Nephron progenitor cell (in vitro differentiated cells): ENCODE results near the gene ARL14.

Experiments
- DNase-seq: peaks from one replicate; pipeline ENCODE4 v3.0.0; 2021
- H3K27ac Mint-ChIP-seq: 2 replicates; pipeline ENCODE4 v1.8.0; 2021; ENCODE audit warnings: mild to moderate bottlenecking, moderate library complexity, mixed read lengths
- H3K27me3 Mint-ChIP-seq: 2 replicates; pipeline ENCODE4 v1.8.0; 2021; ENCODE audit warnings: mild to moderate bottlenecking, low read depth, mixed read lengths; ENCODE audit not compliant: poor library complexity
- H3K36me3 Mint-ChIP-seq: 2 replicates; pipeline ENCODE4 v1.8.0; 2021; ENCODE audit warnings: low read depth, mixed read lengths
- H3K4me1 Mint-ChIP-seq: 2 replicates; pipeline ENCODE4 v1.8.0; 2021; ENCODE audit warnings: mixed read lengths
- H3K4me3 Mint-ChIP-seq: 2 replicates; pipeline ENCODE4 v1.8.0; 2021; ENCODE audit warnings: mild to moderate bottlenecking, moderate library complexity, mixed read lengths
- H3K9me3 Mint-ChIP-seq: 2 replicates; pipeline ENCODE4 v1.8.0; 2021; ENCODE audit warnings: mild to moderate bottlenecking, moderate library complexity, mixed read lengths
- TF ChIP-seq, protein P1 (sequence below): fragments of 200-600 bp; sonication (generic); IDR thresholded peaks from 2 replicates; pipeline ENCODE4 v1.5.0; 2021; ENCODE audit warnings: antibody characterized with exemption

The ARL14 gene

DNA sequence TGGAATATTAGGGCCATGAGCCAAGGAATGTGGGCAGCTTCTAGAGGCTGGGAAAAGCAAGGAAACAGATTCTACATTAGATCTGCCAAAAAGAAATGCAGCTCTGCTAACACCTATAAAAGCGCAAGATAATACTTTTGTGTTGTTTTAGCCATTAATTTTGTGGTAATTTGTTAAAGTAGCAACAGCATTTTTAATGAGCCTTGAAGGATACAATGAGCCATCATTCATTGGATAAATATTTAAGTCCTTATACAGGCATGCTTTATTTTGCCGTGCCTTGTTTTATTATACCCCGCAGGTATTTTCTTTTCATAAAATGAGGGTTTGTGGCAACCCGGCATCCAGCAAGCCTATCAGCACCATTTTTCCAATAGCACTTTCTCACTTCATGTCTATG lies 15.0 kb downstream of the ARL14 start:
- H3K4me3 Mint-ChIP-seq: no peak overlapping the region
- no peak for DNase-seq
- H3K4me1 Mint-ChIP-seq: peaks cover 4% of the 10 kb centered on the region
- TF ChIP-seq, protein P1, sequence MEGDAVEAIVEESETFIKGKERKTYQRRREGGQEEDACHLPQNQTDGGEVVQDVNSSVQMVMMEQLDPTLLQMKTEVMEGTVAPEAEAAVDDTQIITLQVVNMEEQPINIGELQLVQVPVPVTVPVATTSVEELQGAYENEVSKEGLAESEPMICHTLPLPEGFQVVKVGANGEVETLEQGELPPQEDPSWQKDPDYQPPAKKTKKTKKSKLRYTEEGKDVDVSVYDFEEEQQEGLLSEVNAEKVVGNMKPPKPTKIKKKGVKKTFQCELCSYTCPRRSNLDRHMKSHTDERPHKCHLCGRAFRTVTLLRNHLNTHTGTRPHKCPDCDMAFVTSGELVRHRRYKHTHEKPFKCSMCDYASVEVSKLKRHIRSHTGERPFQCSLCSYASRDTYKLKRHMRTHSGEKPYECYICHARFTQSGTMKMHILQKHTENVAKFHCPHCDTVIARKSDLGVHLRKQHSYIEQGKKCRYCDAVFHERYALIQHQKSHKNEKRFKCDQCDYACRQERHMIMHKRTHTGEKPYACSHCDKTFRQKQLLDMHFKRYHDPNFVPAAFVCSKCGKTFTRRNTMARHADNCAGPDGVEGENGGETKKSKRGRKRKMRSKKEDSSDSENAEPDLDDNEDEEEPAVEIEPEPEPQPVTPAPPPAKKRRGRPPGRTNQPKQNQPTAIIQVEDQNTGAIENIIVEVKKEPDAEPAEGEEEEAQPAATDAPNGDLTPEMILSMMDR: no peak
- H3K9me3 Mint-ChIP-seq: no peaks in the 10 kb centered on the region
- H3K27me3 Mint-ChIP-seq: no peaks in the 10 kb centered on the region
- H3K27ac Mint-ChIP-seq: no peak overlapping the region
- no peaks in the 10 kb centered on the region for H3K36me3 Mint-ChIP-seq

DNA sequence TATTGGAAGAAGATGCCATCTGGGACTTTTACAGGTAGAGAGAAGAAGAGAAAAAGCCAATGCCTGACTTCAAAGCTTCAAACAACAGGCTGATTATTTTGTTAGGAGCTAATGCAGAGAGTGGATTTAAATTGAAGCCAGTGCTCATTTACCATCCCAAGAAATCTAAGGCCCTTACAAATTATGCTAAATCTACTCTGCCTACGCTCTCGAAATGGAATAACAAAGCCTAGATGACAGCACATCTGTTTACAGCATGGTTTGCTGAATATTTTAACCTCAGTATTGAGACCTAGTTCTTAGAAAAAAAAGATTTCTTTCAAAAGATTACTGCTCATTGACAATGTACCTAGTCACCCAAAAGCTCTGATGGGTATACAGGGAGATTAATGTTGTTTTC lies 16.2 kb downstream of the ARL14 start:
- Mint-ChIP-seq H3K27me3 (no peaks in the 10 kb centered on the region), H3K36me3 (no peaks in the 10 kb centered on the region), H3K4me1 (peaks cover 4% of the 10 kb centered on the region), H3K4me3 (no peak overlapping the region), H3K9me3 (no peaks in the 10 kb centered on the region), H3K27ac (no peak overlapping the region)
- DNase-seq: no peak
- TF ChIP-seq, protein P1: no peak

DNA sequence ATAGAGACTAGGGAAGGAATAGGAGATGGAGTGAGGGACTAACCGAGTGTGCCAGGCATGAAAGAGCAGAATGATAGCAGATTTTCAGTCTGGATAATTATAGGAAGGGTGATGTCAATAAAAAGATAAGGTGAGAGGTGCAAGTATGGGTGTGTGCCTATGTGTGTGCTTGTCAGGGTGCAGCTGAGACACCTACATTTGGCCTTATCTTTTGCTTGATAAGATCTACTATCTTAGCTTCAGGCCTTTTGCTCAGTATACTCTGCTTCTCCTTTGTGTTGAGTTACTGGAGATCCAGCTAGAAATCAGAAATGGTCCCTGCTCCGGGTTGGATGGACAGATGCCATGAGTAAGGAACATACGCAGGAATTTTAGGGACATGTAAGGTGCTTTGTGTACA lies 17.4 kb downstream of the ARL14 start:
- H3K4me3 Mint-ChIP-seq: no peak overlapping the region
- H3K9me3 Mint-ChIP-seq: no peaks in the 10 kb centered on the region
- DNase-seq: no peak
- no peaks in the 10 kb centered on the region for H3K36me3 Mint-ChIP-seq
- no peaks in the 10 kb centered on the region for H3K27me3 Mint-ChIP-seq
- no peak overlapping the region for H3K27ac Mint-ChIP-seq
- peaks cover 10% of the 10 kb centered on the region for H3K4me1 Mint-ChIP-seq
- TF ChIP-seq, protein P1: no peak

DNA sequence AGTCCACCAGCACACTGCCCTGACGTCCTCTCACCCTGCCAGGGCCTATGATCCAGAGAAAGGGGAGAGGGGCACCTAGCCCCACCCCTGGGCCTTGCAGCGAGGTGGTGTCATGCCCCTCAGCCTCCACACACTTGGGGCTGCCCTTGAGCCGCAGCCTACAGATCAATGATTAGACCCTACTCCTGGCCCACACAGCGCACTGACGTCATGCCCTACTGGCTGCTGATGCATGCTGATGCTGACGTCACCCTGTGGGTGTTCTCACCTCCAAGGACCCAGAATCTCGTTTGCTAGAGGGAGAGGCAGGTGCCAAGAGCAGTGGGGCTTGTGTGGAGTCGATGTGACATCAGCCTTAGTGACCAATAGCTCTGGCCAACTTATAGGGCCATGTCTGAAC lies 18.0 kb downstream of the ARL14 start:
- peaks cover 10% of the 10 kb centered on the region for H3K4me1 Mint-ChIP-seq

DNA sequence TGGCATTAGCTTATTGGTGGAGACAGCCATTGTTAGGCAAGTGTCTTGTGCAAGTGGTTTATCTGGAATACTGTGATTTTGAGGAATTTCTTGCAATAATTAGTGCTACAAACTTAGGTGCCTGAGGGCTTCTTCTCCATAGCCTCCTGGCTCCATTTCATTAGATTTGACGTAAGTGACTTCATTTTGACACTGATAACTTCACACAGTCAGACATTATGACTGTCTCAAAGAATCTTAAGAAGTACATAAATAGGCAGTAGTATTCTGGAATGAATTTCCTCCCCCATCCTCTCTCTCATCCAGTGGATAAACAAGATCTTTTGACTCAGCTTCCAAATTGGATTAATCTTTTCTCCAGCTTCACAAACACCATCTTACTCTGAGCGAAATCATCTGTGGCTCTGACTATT lies 19.0 kb downstream of the ARL14 start:
- no peaks in the 10 kb centered on the region for H3K27me3 Mint-ChIP-seq
- DNase-seq: no peak
- H3K27ac Mint-ChIP-seq: no peak overlapping the region
- no peaks in the 10 kb centered on the region for H3K9me3 Mint-ChIP-seq
- H3K4me1 Mint-ChIP-seq: peaks cover 10% of the 10 kb centered on the region
- no peaks in the 10 kb centered on the region for H3K36me3 Mint-ChIP-seq
- no peak overlapping the region for H3K4me3 Mint-ChIP-seq
- TF ChIP-seq, protein P1: no peak

More for the DNA sequence above, 18.0 kb downstream of the ARL14 start:
- no peak for DNase-seq
- Mint-ChIP-seq H3K9me3 (no peaks in the 10 kb centered on the region), H3K4me3 (no peak overlapping the region), H3K27ac (no peak overlapping the region), H3K36me3 (no peaks in the 10 kb centered on the region), H3K27me3 (no peaks in the 10 kb centered on the region)
- TF ChIP-seq, protein P1: no peak

DNA sequence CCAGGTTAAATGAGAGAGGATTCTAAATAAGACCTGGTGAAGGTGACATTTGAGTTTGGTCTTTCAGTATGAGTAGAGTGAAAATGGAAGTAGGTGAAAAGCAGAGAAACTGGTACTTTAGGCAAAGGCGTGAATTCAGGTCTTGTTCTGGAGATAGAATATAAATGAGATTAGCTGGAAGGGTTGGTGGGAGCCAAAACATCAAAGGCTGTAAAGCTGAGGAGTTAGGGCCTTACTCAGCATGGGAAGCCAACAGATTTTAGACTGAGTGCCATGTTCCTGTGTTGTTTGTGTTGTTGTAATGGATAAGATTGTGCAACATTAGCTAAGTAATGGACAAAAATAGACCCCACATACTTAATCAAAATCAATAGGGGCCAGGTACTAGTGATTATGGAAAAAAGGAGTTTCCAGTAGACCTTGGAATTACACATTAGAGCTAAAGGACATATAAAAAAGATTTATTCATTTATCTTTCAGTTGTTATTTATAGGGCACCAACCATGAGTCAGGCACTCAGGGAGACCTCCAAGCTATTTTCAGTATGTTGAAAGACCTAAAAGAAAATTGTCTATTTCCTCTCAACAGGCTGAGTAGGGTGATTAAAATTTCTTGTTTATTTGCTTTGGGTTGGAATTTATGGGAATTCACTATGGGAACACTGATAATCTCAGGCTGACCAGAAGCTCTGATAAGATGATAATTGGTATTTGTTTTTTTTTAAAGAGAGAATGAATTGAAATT lies 20.8 kb downstream of the ARL14 start:
- H3K9me3 Mint-ChIP-seq: no peaks in the 10 kb centered on the region
- no peak for DNase-seq
- H3K27me3 Mint-ChIP-seq: no peaks in the 10 kb centered on the region
- H3K27ac Mint-ChIP-seq: no peak overlapping the region
- H3K4me3 Mint-ChIP-seq: no peak overlapping the region
- TF ChIP-seq, protein P1: no peak
- H3K4me1 Mint-ChIP-seq: peaks cover 10% of the 10 kb centered on the region
- no peaks in the 10 kb centered on the region for H3K36me3 Mint-ChIP-seq
